Activated CD8-positive, alpha-beta memory T cell treated with anti-CD3 and anti-CD28 coated beads, Interleukin-2, amount 50 U/mL, for 1 hour (primary cell): Measurements from ENCODE around the gene ADRA2A.

Experiments
- DNase-seq: peaks from one replicate; pipeline ENCODE4 v3.0.0-alpha.2; 2020; ENCODE audit errors: extremely low read depth

Gene ADRA2A

GRCh38 chr10:111083222-111084095 is 6.6 kb downstream of the ADRA2A start:
- no peak for DNase-seq

GRCh38 chr10:111084366-111085255 is 7.8 kb downstream of the ADRA2A start:
- DNase-seq: no peak

- no peak for DNase-seq
These were observed 9.0 kb downstream of the ADRA2A start for GRCh38 chr10:111085690-111086353.

GRCh38 chr10:111086574-111086973 is 9.7 kb downstream of the ADRA2A start:
- no peak for DNase-seq

GRCh38 chr10:111087331-111087756 is 10.5 kb downstream of the ADRA2A start:
- DNase-seq: no peak

- no peak for DNase-seq
These were observed 11.2 kb downstream of the ADRA2A start for GRCh38 chr10:111087968-111088505.

GRCh38 chr10:111089293-111089692 is 12.5 kb downstream of the ADRA2A start:
- no peak for DNase-seq

GRCh38 chr10:111091833-111092232 is 15.0 kb downstream of the ADRA2A start:
- DNase-seq: no peak

- DNase-seq: no peak
These were observed 17.0 kb downstream of the ADRA2A start for GRCh38 chr10:111093741-111094380.

GRCh38 chr10:111098679-111099437 is 22.0 kb downstream of the ADRA2A start:
- DNase-seq: no peak

- no peak for DNase-seq
These were observed 23.4 kb downstream of the ADRA2A start for GRCh38 chr10:111100198-111100597.

GRCh38 chr10:111101796-111102195 is 25.0 kb downstream of the ADRA2A start:
- no peak for DNase-seq

GRCh38 chr10:111102359-111102837 is 25.6 kb downstream of the ADRA2A start:
- DNase-seq: no peak

- DNase-seq: no peak
These were observed 26.5 kb downstream of the ADRA2A start for GRCh38 chr10:111103196-111103840.

- DNase-seq: no peak
These were observed 28.0 kb downstream of the ADRA2A start for GRCh38 chr10:111104811-111105210.

- no peak for DNase-seq
These were observed 29.3 kb downstream of the ADRA2A start for GRCh38 chr10:111106081-111106480.

GRCh38 chr10:111107023-111107422 is 30.2 kb downstream of the ADRA2A start:
- no peak for DNase-seq

- no peak for DNase-seq
These were observed 31.0 kb downstream of the ADRA2A start for GRCh38 chr10:111107846-111108245.

- DNase-seq: no peak
These were observed 31.6 kb downstream of the ADRA2A start for GRCh38 chr10:111108441-111108840.
